HG03196 (cell line): ENCODE data around the gene CHMP6.

Experiments used
- ATAC-seq: cut with Tn5 transposase; IDR thresholded peaks from one replicate; pipeline ENCODE4 v1.9.1; 2021; ENCODE audit not compliant: unreplicated experiment

The CHMP6 gene

GRCh38 chr17:80956321-80957190, 35.1 kb upstream of the CHMP6 start:
- no peak for ATAC-seq

DNA sequence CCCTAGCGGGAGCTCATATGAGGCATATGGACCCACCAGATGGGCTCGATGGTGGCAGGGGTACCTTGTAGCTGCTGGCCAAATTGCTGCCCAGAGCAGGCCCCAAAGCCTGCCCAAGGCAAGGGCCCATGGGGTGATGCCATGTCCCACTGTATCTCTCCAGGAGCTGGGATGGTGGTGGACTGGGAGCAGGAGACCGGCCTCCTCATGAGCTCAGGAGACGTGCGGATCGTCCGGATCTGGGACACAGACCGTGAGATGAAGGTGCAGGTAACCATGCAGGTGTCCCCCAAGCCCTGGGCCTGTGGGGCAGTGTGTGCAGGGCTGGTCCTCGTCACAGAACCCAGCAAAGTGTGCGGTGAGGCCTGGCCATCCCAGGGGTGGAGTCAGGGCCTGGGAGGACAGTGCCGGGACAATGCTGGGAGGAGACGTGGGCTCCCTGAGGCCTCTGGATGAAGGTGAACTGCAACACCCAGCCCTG, 34.1 kb upstream of the CHMP6 start:
- no peak for ATAC-seq

- no peak for ATAC-seq
These were observed 32.2 kb upstream of the CHMP6 start for GRCh38 chr17:80959330-80960036.

DNA sequence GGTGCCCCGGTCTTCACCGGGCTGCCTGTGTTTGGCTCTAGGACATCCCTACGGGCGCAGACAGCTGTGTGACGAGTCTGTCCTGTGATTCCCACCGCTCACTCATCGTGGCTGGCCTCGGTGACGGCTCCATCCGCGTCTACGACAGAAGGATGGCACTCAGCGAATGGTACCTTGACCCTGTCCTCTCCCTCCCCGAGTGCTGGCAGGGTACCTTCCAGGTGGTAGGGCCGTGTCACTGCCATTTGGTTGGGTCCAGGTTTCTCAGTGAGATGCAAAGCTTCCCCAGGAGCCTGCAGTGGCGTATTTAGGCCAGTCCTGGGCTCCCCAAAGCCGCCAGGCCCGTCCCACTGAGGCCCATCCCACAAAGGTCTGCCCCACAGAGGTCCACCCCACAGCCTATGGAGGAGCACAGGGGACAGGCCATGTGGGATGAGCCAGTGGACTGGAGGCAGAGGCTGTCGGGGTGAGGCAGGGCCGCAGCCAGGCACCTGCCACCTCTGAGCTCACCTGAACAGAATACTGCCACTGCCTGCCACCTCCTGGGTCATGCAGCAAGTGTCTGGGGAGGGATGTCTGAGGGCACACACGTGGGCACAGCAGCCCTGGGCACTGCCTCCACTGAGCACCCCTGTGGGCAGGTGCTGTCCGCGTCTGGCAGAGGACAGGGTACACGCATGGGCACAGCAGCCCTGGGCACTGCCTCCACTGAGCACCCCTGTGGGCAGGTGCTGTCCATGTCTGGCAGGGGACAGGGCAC, 31.4 kb upstream of the CHMP6 start:
- ATAC-seq, result no peak

DNA sequence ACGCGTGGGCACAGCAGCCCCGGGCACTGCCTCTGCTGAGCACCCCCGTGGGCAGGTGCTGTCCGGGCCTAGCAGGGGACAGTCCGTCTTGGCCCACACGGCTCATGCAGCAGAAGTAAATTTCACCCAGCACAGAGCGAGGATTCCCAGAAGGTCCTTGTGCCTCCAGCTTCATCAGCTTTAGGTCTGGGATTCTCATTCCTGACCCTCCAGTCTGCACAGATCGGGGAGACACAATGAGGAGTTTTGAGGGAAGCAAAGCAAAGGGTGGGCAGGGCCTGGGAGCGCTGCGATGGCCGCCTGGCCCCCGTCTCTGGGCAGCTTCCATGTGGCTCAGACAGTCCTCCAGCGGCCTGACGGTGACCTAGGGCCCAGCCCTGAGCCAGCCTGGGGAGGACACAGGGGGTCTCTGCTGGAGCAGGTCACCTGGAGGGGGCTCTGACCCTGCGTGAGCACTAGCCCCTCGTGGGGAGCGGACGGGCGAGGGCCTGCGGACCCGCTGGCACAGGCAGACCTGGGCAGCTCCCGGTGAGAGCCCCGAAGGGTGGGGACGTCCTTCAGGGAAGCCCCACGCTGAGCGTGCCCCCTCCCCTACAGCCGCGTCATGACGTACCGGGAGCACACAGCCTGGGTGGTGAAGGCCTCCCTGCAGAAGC, 30.7 kb upstream of the CHMP6 start:
- no peak for ATAC-seq

DNA sequence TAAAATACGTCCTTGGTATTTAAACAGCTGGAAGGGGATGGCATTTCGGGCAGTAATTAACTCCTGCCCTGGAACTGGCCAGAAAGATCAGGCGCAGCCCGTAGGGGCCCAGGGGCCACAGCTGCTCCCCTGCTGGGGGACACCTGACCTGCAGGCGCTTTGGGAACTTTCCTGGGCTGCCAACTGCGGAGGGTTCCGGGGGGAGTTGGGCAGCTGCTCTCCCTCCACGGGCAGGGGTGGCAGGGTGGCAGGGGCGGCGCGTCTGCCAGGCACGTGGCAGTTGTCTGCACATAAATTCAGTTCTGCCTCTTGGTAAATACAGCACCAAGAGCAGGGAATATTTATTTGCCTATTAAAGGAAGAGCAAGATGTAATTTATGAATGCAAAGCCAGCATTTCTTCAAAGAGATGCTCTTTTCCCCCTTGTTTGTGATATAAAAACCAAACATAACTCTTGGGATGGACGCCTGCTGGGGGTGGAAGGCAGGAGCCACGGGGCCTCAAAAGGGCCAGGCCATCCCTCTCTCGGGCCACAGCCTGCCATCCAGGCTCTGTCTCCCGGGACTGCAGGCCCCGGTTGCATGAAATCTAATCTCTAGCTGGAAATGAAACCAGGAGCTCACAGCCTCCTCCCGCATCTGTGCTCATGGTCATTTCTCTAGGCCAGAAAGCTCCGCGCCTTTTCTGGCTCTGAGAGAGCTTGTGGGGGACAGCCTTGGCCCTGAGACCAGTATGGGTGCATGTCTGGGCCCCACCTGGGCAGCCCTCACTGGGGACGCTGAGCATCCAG, 29.9 kb upstream of the CHMP6 start:
- no peak for ATAC-seq

- no peak for ATAC-seq
These were observed 29.0 kb upstream of the CHMP6 start for GRCh38 chr17:80962356-80963329.

GRCh38 chr17:80963812-80964543, 27.7 kb upstream of the CHMP6 start:
- no peak for ATAC-seq

GRCh38 chr17:80964544-80964856, 27.1 kb upstream of the CHMP6 start:
- ATAC-seq, result no peak

- no peak for ATAC-seq
These were observed 26.6 kb upstream of the CHMP6 start for GRCh38 chr17:80964859-80965580.

DNA sequence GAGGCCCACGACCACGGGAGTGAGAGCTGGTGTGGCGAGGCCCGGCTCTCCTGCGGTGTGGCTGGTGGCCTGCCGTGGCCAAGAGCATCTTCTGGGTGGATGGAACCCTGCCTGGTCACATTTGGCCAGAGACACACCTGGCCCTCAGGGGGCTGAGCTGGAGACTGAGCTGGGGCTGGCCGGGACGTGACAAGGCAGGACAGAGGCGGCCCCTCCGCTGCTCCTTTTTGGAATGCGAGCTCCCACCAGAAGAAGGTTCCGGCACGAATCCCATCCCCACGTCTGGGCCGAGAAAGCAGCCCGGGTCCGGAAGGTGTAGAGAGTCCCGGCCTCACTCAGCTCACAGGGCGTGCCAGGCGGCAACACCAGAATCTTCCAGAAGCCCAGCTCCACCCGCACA, 26.0 kb upstream of the CHMP6 start:
- ATAC-seq, result no peak

GRCh38 chr17:80967404-80967872, 24.2 kb upstream of the CHMP6 start:
- no peak for ATAC-seq

- no peak for ATAC-seq
These were observed 23.0 kb upstream of the CHMP6 start for GRCh38 chr17:80968602-80969029.

DNA sequence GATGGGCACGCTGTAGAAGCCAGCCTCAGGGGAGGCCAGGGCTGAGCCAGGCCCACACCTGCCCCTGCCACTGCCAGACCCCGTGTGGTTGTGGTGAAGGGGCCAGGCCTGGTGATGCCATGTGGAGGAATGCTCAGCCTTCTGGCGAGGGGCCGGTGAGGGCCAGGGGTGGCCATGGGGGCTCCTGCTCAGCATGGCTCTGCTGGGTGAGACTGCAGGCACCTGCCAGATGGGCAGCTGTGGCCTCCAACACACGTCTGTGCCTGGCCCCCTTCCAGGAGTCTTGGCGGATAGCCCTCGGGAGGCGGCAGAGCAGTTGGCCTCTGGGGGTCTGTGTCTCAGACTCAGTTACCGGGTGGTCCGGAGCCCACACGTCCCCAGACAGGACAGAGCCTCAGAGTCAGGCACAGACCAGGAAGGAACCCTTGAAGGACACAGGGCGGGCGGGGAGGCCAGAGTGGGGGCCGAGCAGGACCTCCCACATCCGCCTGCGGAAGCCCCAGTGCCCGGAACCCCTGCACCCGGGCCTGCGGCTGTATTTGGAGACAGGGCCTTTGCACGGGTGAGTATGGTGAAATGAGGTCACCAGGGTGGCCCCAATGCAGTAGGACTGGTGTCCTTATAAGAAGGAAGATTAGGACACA, 22.5 kb upstream of the CHMP6 start:
- no peak for ATAC-seq

DNA sequence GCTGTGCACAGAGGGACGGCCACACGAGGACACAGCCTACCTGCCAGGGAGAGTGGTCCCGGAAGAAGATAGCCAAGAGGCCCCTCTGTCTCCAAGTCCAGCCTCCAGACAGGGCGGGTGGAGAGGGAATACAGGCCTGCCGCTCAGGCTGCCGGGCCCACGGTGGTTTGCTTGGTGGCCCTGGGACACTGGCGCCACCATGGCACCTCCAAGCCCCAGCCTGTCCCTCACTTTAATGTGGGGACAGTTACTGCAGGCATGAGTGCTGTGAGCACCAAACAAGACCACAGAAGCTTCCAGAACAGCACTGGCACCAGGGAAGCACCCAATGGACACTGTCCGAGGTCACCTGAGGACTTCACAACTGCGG, 22.0 kb upstream of the CHMP6 start:
- no peak for ATAC-seq

- no peak for ATAC-seq
These were observed 21.4 kb upstream of the CHMP6 start for GRCh38 chr17:80970044-80970761.
